HFF-Myc (cell line): ENCODE data around the gene LIPH.
"Not testable (repeated sequence)": the region's sequence is repeated elsewhere in the genome, so short reads cannot be mapped to it uniquely, and the experiment has no call there.

Experiments
- DNase-seq: peaks from one replicate; pipeline ENCODE4 v3.0.0-alpha.2; 2011; ENCODE audit warnings: low read depth; ENCODE audit errors: extremely low read depth
- H3K4me3 ChIP-seq: replicated peaks from 2 replicates; pipeline ENCODE4 v1.5.1; 2011; ENCODE audit warnings: low read depth, mild to moderate bottlenecking, control low read depth, low read length
- CTCF ChIP-seq: IDR thresholded peaks from 2 replicates; pipeline ENCODE4 v1.5.1; 2012; ENCODE audit warnings: mild to moderate bottlenecking, low read depth, low read length, control low read depth; ENCODE audit errors: missing control alignments

The LIPH gene

GRCh38 chr3:185583925-185584324, 31.5 kb upstream of the LIPH start:
- no peak for TF ChIP-seq CTCF
- no peak overlapping the region for H3K4me3 ChIP-seq
- no peak for DNase-seq

DNA sequence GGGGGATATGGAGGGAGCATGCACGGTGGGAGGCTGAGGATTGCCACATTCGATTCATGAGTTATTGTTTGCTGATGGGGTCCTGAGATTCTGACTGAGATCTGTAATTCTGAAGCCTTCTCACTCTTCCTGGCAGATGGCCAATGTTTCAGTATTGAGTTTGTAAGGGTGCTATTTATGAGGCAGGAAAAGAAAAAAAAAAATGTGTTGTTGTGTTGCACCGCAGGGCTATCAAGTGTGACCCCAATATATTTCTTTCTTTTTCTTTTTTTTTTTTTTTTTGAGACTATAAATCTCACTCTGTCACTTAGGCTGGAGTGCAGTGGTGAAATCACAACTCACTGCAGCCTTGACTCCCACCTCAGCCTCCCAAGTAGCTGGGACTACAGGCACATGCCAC, 30.5 kb upstream of the LIPH start:
- no peak for TF ChIP-seq CTCF
- DNase-seq, result no peak
- no peak overlapping the region for H3K4me3 ChIP-seq

GRCh38 chr3:185582236-185582635, 29.8 kb upstream of the LIPH start:
- no peak for DNase-seq
- no peak overlapping the region for H3K4me3 ChIP-seq
- no peak for TF ChIP-seq CTCF

DNA sequence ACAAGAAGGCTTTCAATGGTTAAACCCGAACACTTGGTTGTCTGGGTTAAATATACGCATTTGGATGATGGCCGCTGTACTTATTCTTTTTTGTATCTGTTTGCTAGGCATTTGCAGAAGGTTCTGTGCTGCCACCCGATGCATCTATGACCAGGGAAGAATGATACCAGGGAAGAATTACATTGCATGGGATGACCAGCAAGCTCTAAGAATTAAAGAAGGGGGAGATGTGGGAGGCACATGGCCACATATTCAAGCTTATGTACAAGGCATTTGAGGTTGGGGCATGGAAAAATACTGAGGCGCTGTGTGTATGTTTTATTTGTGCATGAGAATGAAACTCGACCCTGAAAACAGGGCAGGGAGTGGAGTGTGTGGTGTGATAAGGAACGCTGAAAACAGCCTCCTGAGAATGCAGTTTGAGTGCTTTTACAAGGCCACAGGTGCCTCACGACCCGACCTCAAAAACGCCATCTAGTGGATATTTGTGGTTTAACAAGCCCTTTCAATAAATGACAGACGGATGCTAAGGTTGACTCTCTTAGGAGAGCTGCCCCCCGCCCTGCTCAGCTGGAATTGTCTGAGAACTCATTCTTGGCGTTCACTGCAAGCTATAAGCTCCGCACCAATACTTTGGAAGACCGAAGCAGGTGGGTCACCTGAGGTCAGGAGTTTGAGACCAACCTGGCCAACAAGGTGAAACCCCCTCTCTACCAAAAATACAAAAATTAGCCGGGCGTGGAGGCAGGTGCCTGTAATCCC, 22.9 kb upstream of the LIPH start:
- DNase-seq, H3K4me3 ChIP-seq: not testable (repeated sequence)
- peak; percentile 55 for TF ChIP-seq CTCF

DNA sequence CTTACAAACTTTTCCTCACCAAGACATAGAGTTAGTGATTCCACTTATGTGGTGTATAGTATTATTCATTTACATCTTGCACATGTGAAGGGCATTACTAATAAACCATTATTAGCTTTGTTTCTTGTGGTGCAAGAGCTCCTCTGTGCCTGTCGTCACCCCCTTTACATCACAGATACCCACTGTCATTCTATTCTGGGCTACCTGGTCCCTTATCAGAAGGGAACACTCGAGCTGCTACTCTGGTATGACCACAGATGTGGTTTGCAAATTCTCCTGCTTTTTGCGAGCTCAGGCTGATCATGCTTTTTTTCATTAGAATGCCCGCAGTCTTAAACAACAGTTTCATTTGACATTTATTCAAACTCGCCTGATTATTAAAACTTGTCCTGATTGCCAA, 19.8 kb upstream of the LIPH start:
- no peak for TF ChIP-seq CTCF
- H3K4me3 ChIP-seq, result no peak overlapping the region
- DNase-seq, result no peak

GRCh38 chr3:185561958-185562357, 9.6 kb upstream of the LIPH start:
- TF ChIP-seq CTCF, result no peak
- no peak overlapping the region for H3K4me3 ChIP-seq
- DNase-seq, result no peak
